Coronary artery (tissue), 2 donors: ENCODE data around the gene PKN1.

Source experiments
- DNase-seq: peaks from one replicate; pipeline ENCODE4 v3.0.0-alpha.2; 2017; ENCODE audit warnings: low spot score
- H3K27ac ChIP-seq, 2 donors: fragments of 200-600 bp; sonication (generic); one replicate each; pipeline ENCODE4 v1.5.1; 2016 to 2019
- H3K4me3 ChIP-seq: fragments of 200-600 bp; sonication (generic); 2 replicates; pipeline ENCODE4 v1.5.1; 2016; ENCODE audit warnings: mild to moderate bottlenecking, moderate library complexity
- CTCF ChIP-seq: fragments of 200-600 bp; sonication (generic); IDR thresholded peaks from one replicate; pipeline ENCODE4 v1.5.1; 2019; ENCODE audit warnings: antibody characterized with exemption

PKN1 gene

GRCh38 chr19:14514215-14514863 is 81.2 kb downstream of the PKN1 start:
- no peak overlapping the region for H3K27ac ChIP-seq
- no peak overlapping the region for H3K4me3 ChIP-seq
- DNase-seq = no peak
- TF ChIP-seq CTCF = no peak

GRCh38 chr19:14515501-14516047 is 82.5 kb downstream of the PKN1 start:
- Histone ChIP-seq H3K27ac (peak overlapping the region in 1 of 2 donors; percentile 30), H3K4me3 (peak overlapping the region; percentile 87)
- TF ChIP-seq CTCF = no peak
- DNase-seq = no peak

DNA sequence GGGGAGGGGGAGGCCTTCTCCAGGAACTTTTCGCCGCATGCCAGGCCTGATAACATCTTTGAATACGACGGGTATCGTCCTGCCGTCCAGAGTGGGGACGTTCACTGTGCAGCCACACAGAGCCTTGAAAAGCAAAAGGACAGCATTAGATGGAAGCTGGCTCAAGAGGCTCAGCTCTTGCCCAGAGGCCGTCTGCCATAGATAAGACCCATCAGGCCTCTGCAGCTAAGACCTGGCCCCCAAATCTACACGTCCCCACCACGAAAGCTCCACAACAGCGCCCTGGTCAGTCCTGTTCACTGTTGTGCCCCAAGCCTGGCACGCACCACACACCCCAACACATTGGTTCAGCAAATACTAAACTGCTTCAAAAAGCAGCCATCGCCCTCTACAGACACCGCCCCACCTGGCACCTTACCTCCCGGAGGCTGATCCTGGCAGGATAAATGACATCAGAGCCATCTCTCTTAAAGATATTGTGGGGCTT is 83.0 kb downstream of the PKN1 start:
- H3K27ac ChIP-seq = peak overlapping the region; percentile 1 to 100
- no peak for TF ChIP-seq CTCF
- H3K4me3 ChIP-seq = peak overlapping the region; percentile 87
- no peak for DNase-seq

- no peak for TF ChIP-seq CTCF
- no peak for DNase-seq
- H3K27ac ChIP-seq = peak overlapping the region; percentile 98 to 100
- H3K4me3 ChIP-seq = peak overlapping the region; percentile 87
These were observed 83.8 kb downstream of the PKN1 start for GRCh38 chr19:14516746-14517438.

- no peak for DNase-seq
- TF ChIP-seq CTCF = no peak
- peak overlapping the region; percentile 98 to 100 for H3K27ac ChIP-seq
- peak overlapping the region; percentile 87 for H3K4me3 ChIP-seq
These were observed 84.3 kb downstream of the PKN1 start for GRCh38 chr19:14517446-14517839.

DNA sequence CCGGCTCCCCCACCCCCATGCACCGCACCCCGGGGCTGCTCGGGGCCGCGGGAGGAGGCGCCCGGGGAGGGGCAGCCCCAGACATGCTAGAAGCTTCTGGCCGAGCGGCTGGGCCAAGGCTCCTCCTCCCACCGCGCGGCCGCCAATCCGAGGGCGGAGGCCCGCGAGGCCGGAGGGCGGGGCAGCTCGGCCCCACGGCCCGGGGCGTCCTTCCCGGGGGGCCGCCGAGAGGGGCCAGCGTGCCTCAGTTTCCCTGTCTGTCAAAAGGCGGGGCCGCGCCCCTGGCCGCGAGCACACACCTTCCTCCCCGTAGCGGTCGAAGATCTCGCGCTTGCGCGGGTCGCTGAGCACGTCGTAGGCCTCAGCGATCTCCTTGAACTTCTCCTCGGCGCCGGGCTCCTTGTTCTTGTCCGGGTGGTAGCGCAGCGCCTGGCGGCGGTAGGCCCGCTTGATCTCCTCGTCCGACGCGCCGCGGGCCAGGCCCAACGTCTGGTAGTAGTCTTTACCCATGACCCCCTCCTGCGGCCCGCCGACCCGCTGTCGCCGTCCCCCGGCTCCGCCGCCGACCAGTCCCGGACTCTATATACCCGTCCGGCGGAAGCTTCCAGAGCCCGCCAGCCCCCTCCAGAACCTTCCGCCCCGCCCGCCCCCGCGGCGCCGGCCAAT is 84.9 kb downstream of the PKN1 start, which contains the start of gene DNAJB1:
Gene DNAJB1 (minus strand): TSS at position 558 of the 666 bp plus-strand sequence. CDS start 48 bp downstream, at position 510.
- peak within 1 kb of the TSS; percentile 98 to 100 for H3K27ac ChIP-seq
- peak; percentile 90 for DNase-seq
- H3K4me3 ChIP-seq = peak within 1 kb of the TSS; percentile 87
- no peak for TF ChIP-seq CTCF
